ENCODE results near the gene DLG2.

The DLG2 gene

GRCh38 chr11:83941050-83941449 lies 1686.1 kb downstream of the DLG2 start:
- no peak for DNase-seq

GRCh38 chr11:83938148-83938547 lies 1689.0 kb downstream of the DLG2 start:
- no peak for DNase-seq

- DNase-seq: no peak
These were observed 1694.1 kb downstream of the DLG2 start for GRCh38 chr11:83933008-83933407.

- no peak for DNase-seq
These were observed 1699.7 kb downstream of the DLG2 start for GRCh38 chr11:83927422-83927821.

GRCh38 chr11:83924795-83925542 lies 1702.2 kb downstream of the DLG2 start:
- DNase-seq: no peak

- DNase-seq: no peak
These were observed 1703.2 kb downstream of the DLG2 start for GRCh38 chr11:83923961-83924360.

- no peak for DNase-seq
These were observed 1704.2 kb downstream of the DLG2 start for GRCh38 chr11:83922953-83923352.

- DNase-seq: no peak
These were observed 1704.8 kb downstream of the DLG2 start for GRCh38 chr11:83922318-83922717.

- no peak for DNase-seq
These were observed 1705.5 kb downstream of the DLG2 start for GRCh38 chr11:83921447-83922192.

GRCh38 chr11:83918476-83918875 lies 1708.7 kb downstream of the DLG2 start:
- DNase-seq: no peak

GRCh38 chr11:83914995-83915394 lies 1712.1 kb downstream of the DLG2 start:
- no peak for DNase-seq

GRCh38 chr11:83909579-83910534 lies 1717.3 kb downstream of the DLG2 start:
- no peak for DNase-seq

- no peak for DNase-seq
These were observed 1718.8 kb downstream of the DLG2 start for GRCh38 chr11:83908298-83908856.

- DNase-seq: no peak
These were observed 1731.6 kb downstream of the DLG2 start for GRCh38 chr11:83895516-83895915.

GRCh38 chr11:83881428-83881827 lies 1745.7 kb downstream of the DLG2 start:
- no peak for DNase-seq

GRCh38 chr11:83871054-83871453 lies 1756.1 kb downstream of the DLG2 start:
- peak; percentile 71 for DNase-seq

GRCh38 chr11:83866655-83867054 lies 1760.5 kb downstream of the DLG2 start:
- no peak for DNase-seq

- peak; percentile 9 for DNase-seq
These were observed 1761.3 kb downstream of the DLG2 start for GRCh38 chr11:83865636-83866461.

GRCh38 chr11:83864412-83865057 lies 1762.6 kb downstream of the DLG2 start:
- no peak for DNase-seq

GRCh38 chr11:83863272-83863671 lies 1763.9 kb downstream of the DLG2 start:
- DNase-seq: no peak

- DNase-seq: no peak
These were observed 1764.5 kb downstream of the DLG2 start for GRCh38 chr11:83862691-83863090.

Data from inflammatory macrophage treated with lipopolysaccharide for 4 hours (primary cell).